ENCODE measurements around the gene PCDHB5. TPM values are rescaled to one million over a fixed set of nuclear protein-coding genes. Genes with fewer than 3 reads are reported as not detected.
"Not testable (repeated sequence)": the region's sequence is repeated elsewhere in the genome, so short reads cannot be mapped to it uniquely, and the experiment has no call there.

The PCDHB5 gene
- total and polyA plus RNA-seq, 2 of the 13 experiments (the other 11 are each of a cell fraction or from before 2014, with no cell fraction given), result 0.07 to 0.08 TPM

- DNase-seq (ENCODE audit: low spot score); CTCF ChIA-PET (ENCODE audit: low intra/inter-chr PET ratio, low total read pairs); intact Hi-C loops (cut with micrococcal nuclease; ENCODE audit: unreplicated experiment); H3K4me3 ChIP-seq (replicated peaks in 1 of 3; ENCODE audit: insufficient read depth in 1 of 3, low read depth in 2 of 3, low read length in 3 of 3); H3K4me1 ChIP-seq (ENCODE audit: insufficient read depth, low read length); H3K36me3 ChIP-seq (replicated peaks in 1 of 2; ENCODE audit: control insufficient read depth in 1 of 2, insufficient read depth in 2 of 2, low read length in 2 of 2); POLR2A ChIA-PET; H2AFZ ChIP-seq (ENCODE audit: low read length); FAIRE-seq; ATAC-seq; H3K79me2 ChIP-seq (ENCODE audit: insufficient read depth, low read length); H3K27ac ChIP-seq (ENCODE audit: extremely low read length, insufficient read depth, low read length); H3K9ac ChIP-seq (ENCODE audit: insufficient read depth, low read depth, low read length); H3K27me3 ChIP-seq (ENCODE audit: control insufficient read depth in 1 of 2, insufficient read depth in 2 of 2, low read length in 2 of 2); in situ Hi-C loops (cut with HindIII; ENCODE audit: extremely low pct_ligation_motif_present, low pct_unique_long_range_greater_than_20kb); H4K20me1 ChIP-seq (ENCODE audit: insufficient read depth, low read length); H3K4me2 ChIP-seq (ENCODE audit: low read depth, low read length); BruUV-seq (replicated peaks); H3K9me3 ChIP-seq (ENCODE audit: low read length): not testable (repeated sequence)
- 46% methylated on average over 13 of the region's 28 CpGs for WGBS (ENCODE audit: low lambda C conversion rate)
Measured at GRCh38 chr5:141157901-141158300, 22.9 kb downstream of the PCDHB5 start.

- Histone ChIP-seq H2AFZ (ENCODE audit: low read length) (peak within 1 kb of the TSS; percentile 45), H3K27ac (ENCODE audit: extremely low read length, insufficient read depth, low read length) (no peak within 1 kb of the TSS), H3K36me3 (replicated peaks in 1 of 2; ENCODE audit: control insufficient read depth in 1 of 2, insufficient read depth in 2 of 2, low read length in 2 of 2) (no peaks in the 10 kb centered on the region), H3K4me1 (ENCODE audit: insufficient read depth, low read length) (no peaks in the 10 kb centered on the region), H3K79me2 (ENCODE audit: insufficient read depth, low read length) (no peaks in the 10 kb centered on the region), H3K27me3 (ENCODE audit: control insufficient read depth in 1 of 2, insufficient read depth in 2 of 2, low read length in 2 of 2) (no peaks in the 10 kb centered on the region; a peak in 1 of 5 replicates), H3K9me3 (ENCODE audit: low read length) (no peaks in the 10 kb centered on the region), H3K4me2 (ENCODE audit: low read depth, low read length) (peak within 1 kb of the TSS; percentile 48), H4K20me1 (ENCODE audit: insufficient read depth, low read length) (no peaks in the 10 kb centered on the region), H3K9ac (ENCODE audit: insufficient read depth, low read depth, low read length) (no peak within 1 kb of the TSS), H3K4me3 (replicated peaks in 1 of 3; ENCODE audit: insufficient read depth in 1 of 3, low read depth in 2 of 3, low read length in 3 of 3) (no peak within 1 kb of the TSS)
- DNase-seq (ENCODE audit: low spot score), result peak; percentile 36
- BruUV-seq (replicated peaks), result no TSS peak
- intact Hi-C loops (cut with micrococcal nuclease; ENCODE audit: unreplicated experiment) (no loop called here), in situ Hi-C loops (cut with HindIII; ENCODE audit: extremely low pct_ligation_motif_present, low pct_unique_long_range_greater_than_20kb) (no loop called here)
- ATAC-seq, result no peak
- ChIA-PET POLR2A (no interaction called here), CTCF (ENCODE audit: low intra/inter-chr PET ratio, low total read pairs) (interaction anchor here (1.3 kb wide), 1 partner anchor 78 kb away, joined by 5 read pairs; the partner anchor contains the start of gene PCDHB2)
- no peak for FAIRE-seq
- WGBS (ENCODE audit: low lambda C conversion rate), result 23% methylated on average over 18 of the region's 20 CpGs
- TF ChIP-seq SPEN (CRISPR knock-in tag; IDR thresholded peaks at IDR 0.05; ENCODE audit: low read depth) (no peak), ZNF383 (CRISPR knock-in tag; IDR thresholded peaks at IDR 0.05; ENCODE audit: borderline replicate concordance) (no peak), ZBTB38 (CRISPR knock-in tag; IDR thresholded peaks at IDR 0.05) (no peak), MAF1 (CRISPR knock-in tag; IDR thresholded peaks at IDR 0.05; ENCODE audit: borderline replicate concordance) (no peak), ZNF598 (CRISPR knock-in tag; IDR thresholded peaks at IDR 0.05; ENCODE audit: borderline replicate concordance) (no peak), YY1 (IDR thresholded peaks at IDR 0.05; ENCODE audit: insufficient read depth, insufficient replicate concordance, low read depth, low read length) (peak; percentile 17), FLYWCH1 (CRISPR knock-in tag; IDR thresholded peaks at IDR 0.05) (no peak), ZNF333 (CRISPR knock-in tag; IDR thresholded peaks at IDR 0.05; ENCODE audit: borderline replicate concordance) (no peak), PRDM15 (CRISPR knock-in tag; IDR thresholded peaks at IDR 0.05) (no peak), ZNF552 (CRISPR knock-in tag; IDR thresholded peaks at IDR 0.05; ENCODE audit: borderline replicate concordance) (no peak), MXD1 (CRISPR knock-in tag; IDR thresholded peaks at IDR 0.05) (no peak)
Measured at GRCh38 chr5:141172381-141173204, 37.6 kb downstream of the PCDHB5 start, which contains the start of gene PCDHB7. TSS of gene PCDHB7 (plus strand) at chr5:141172644. CDS start at chr5:141172836, 192 bp downstream.
